Tibial nerve (tissue), 4 donors: Measurements from ENCODE around the gene LAT. TPM values are rescaled to one million over a fixed set of nuclear protein-coding genes. Genes with fewer than 3 reads are reported as not detected.

Source experiments
- DNase-seq, 2 donors: peaks; one replicate each; pipeline ENCODE4 v3.0.0-alpha.2; 2019; ENCODE audit warnings: low spot score in 2 of 2
- H3K27ac ChIP-seq, 4 donors: fragments of 200-600 bp; sonication (generic) in 3 of 4; one replicate each; pipeline ENCODE4 v1.5.1; 2017 to 2019; ENCODE audit warnings: mild to moderate bottlenecking in 1 of 4
- H3K27me3 ChIP-seq, 2 donors: fragments of 200-600 bp; sonication (generic) in 1 of 2; one replicate each; pipeline versions ENCODE4 v1.5.1 to v1.6.0; 2017 to 2019
- H3K36me3 ChIP-seq, 3 donors: fragments of 200-600 bp; sonication (generic); one replicate each; pipeline ENCODE4 v1.5.1; 2018 to 2019
- H3K4me1 ChIP-seq, 4 donors: fragments of 200-600 bp; sonication (generic) in 3 of 4; one replicate each; pipeline ENCODE4 v1.5.1; 2017 to 2019
- H3K4me3 ChIP-seq, 4 donors: fragments of 200-600 bp; sonication (generic) in 3 of 4; one replicate each; pipeline ENCODE4 v1.5.1; 2017 to 2019; ENCODE audit warnings: mild to moderate bottlenecking in 1 of 4, moderate library complexity in 1 of 4
- H3K9me3 ChIP-seq, 4 donors: fragments of 200-600 bp; sonication (generic) in 3 of 4; one replicate each; pipeline ENCODE4 v1.5.1; 2017 to 2019
- EP300 ChIP-seq, 2 donors: sonication (generic); formaldehyde crosslinking; IDR thresholded peaks; one replicate each; pipeline ENCODE4 v1.6.1; 2017; ENCODE audit warnings: antibody characterized with exemption in 2 of 2, mild to moderate bottlenecking in 1 of 2
- POLR2A ChIP-seq, 2 donors: fragments of 450-650 bp; IDR thresholded peaks; one replicate each; pipeline ENCODE4 v1.6.1; 2017; ENCODE audit warnings: antibody characterized with exemption in 2 of 2, mild to moderate bottlenecking in 2 of 2, moderate library complexity in 2 of 2
- WGBS, 2 donors: methylation state at CpG; one replicate each; pipeline ENCODE4 v1.1.5; 2018; 5-methylcytosine and 5-hydroxymethylcytosine counted together
- total RNA-seq, 4 donors: library from RNA; depleted of rRNA; stranded (reverse); fragments of >200 nt; gene quantifications; one replicate each; pipeline ENCODE4 v1.1.0, GENCODE V29; 2016
- TF ChIP-seq, protein P1 (sequence below), 5 experiments: fragments of 200-600 bp in 3 of 5; fragments of 450-650 bp in 2 of 5; sonication (generic) in 3 of 5; IDR thresholded peaks; one replicate each; pipeline ENCODE4 v1.5.1; 2016 to 2019; ENCODE audit warnings: antibody characterized with exemption in 5 of 5, mild to moderate bottlenecking in 3 of 5, moderate library complexity in 2 of 5

The LAT gene
- total RNA-seq, 4 donors from 2014 or later: 9.4 to 15.3 (median 12.4) TPM

DNA sequence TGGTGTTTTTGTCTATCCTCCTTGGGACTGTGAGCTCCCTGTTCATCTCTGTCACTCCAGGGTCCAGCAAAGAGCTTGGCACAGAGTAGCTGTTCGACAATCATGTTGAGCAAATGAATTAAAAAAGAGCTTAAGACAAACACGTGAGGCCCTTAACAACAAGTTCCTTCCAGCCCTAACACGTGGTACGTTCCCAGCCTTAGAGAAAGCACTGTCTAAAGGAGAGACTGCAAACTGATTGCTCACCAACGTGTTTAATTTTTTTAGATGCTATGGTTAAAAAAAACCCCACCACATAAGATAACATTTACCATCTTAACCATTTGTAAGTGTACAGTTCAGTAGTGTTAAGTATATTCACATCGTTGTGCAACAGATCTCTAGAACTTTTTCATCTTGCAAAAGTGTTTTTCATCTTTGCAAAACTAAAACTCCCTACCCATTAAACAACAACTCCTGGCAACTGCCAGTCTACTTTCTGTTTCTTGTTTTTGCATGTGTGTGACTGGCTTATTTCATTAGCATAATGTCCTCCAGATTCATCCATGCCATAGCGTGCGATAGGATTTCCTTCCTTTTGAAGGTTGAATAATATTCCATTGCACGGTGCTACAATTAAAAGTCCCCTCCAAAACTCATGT lies 28.2 kb downstream of the LAT start:
- no peak for DNase-seq
- H3K27me3 ChIP-seq: no peaks in the 10 kb centered on the region
- H3K27ac ChIP-seq: no peak overlapping the region
- no peaks in the 10 kb centered on the region for H3K9me3 ChIP-seq
- H3K4me1 ChIP-seq: no peaks in the 10 kb centered on the region
- TF ChIP-seq, protein P1, sequence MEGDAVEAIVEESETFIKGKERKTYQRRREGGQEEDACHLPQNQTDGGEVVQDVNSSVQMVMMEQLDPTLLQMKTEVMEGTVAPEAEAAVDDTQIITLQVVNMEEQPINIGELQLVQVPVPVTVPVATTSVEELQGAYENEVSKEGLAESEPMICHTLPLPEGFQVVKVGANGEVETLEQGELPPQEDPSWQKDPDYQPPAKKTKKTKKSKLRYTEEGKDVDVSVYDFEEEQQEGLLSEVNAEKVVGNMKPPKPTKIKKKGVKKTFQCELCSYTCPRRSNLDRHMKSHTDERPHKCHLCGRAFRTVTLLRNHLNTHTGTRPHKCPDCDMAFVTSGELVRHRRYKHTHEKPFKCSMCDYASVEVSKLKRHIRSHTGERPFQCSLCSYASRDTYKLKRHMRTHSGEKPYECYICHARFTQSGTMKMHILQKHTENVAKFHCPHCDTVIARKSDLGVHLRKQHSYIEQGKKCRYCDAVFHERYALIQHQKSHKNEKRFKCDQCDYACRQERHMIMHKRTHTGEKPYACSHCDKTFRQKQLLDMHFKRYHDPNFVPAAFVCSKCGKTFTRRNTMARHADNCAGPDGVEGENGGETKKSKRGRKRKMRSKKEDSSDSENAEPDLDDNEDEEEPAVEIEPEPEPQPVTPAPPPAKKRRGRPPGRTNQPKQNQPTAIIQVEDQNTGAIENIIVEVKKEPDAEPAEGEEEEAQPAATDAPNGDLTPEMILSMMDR (IDR thresholded peaks at IDR 0.05): no peak
- TF ChIP-seq EP300 (IDR thresholded peaks at IDR 0.05) (no peak), POLR2A (IDR thresholded peaks at IDR 0.05) (no peak)
- H3K4me3 ChIP-seq: no peak overlapping the region
- no peaks in the 10 kb centered on the region for H3K36me3 ChIP-seq
- WGBS, 2 donors: 64 to 71% methylated on average over 9 of the region's 9 CpGs

DNA sequence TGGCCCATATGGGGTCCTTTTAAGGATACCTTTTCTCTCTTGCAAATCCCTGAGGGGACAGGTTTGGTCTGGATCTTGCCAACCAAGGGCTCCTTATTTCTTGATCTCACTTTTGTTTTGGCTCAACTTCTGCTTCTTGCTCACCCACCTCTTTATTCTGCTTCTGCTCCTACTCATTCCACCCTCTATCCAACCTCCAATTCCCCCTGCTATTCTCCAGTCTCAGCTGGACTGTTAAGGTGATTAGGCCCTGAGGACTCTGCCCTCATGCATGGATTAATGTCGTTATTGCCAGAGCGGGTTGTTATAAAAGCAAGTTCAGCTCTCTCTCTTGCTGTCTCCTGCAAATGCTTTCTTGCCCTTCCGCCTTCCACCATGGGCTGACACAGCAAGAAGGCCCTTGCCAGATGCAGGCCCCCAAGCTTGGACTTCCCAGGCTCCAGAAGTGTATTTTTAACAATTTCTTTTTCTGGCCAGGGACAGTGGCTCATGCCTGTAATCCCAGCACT lies 29.8 kb downstream of the LAT start:
- TF ChIP-seq, protein P1 (IDR thresholded peaks at IDR 0.05): no peak
- TF ChIP-seq POLR2A (IDR thresholded peaks at IDR 0.05) (no peak), EP300 (IDR thresholded peaks at IDR 0.05) (no peak)
- no peak for DNase-seq
- Histone ChIP-seq H3K9me3 (no peaks in the 10 kb centered on the region), H3K36me3 (no peaks in the 10 kb centered on the region), H3K27ac (no peak overlapping the region), H3K4me1 (no peaks in the 10 kb centered on the region), H3K4me3 (no peak overlapping the region), H3K27me3 (no peaks in the 10 kb centered on the region)
- WGBS, 2 donors: 74 to 76% methylated on average over 3 of the region's 3 CpGs

DNA sequence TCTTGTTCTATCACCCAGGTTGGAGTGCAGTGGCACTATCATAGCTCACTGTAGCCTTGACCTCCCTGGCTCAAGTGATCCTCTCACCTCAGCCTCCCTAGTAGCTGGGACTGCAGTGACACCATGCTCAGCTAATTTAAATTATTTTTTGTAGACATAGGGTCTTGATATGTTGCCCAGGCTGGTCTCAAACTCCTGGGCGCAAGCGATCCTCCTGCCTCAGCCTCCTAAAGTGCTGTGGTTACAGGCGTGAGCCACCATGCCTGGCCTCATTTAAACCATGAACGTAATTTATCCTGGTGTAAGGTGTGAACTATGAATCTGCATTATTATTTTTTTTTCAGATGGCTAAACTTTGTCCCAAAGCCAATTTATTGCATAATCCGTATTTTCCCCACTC lies 37.3 kb downstream of the LAT start:
- TF ChIP-seq POLR2A (IDR thresholded peaks at IDR 0.05) (no peak), EP300 (IDR thresholded peaks at IDR 0.05) (no peak)
- TF ChIP-seq, protein P1 (IDR thresholded peaks at IDR 0.05): no peak
- H3K27ac ChIP-seq: no peak overlapping the region
- no peaks in the 10 kb centered on the region for H3K4me1 ChIP-seq
- no peaks in the 10 kb centered on the region for H3K36me3 ChIP-seq
- H3K4me3 ChIP-seq: no peak overlapping the region
- no peaks in the 10 kb centered on the region for H3K9me3 ChIP-seq
- H3K27me3 ChIP-seq: peaks cover 0 to 22% of the 10 kb centered on the region in 2 donors
- 84 to 87% methylated on average over 5 of the region's 5 CpGs for WGBS, 2 donors
- no peak for DNase-seq

DNA sequence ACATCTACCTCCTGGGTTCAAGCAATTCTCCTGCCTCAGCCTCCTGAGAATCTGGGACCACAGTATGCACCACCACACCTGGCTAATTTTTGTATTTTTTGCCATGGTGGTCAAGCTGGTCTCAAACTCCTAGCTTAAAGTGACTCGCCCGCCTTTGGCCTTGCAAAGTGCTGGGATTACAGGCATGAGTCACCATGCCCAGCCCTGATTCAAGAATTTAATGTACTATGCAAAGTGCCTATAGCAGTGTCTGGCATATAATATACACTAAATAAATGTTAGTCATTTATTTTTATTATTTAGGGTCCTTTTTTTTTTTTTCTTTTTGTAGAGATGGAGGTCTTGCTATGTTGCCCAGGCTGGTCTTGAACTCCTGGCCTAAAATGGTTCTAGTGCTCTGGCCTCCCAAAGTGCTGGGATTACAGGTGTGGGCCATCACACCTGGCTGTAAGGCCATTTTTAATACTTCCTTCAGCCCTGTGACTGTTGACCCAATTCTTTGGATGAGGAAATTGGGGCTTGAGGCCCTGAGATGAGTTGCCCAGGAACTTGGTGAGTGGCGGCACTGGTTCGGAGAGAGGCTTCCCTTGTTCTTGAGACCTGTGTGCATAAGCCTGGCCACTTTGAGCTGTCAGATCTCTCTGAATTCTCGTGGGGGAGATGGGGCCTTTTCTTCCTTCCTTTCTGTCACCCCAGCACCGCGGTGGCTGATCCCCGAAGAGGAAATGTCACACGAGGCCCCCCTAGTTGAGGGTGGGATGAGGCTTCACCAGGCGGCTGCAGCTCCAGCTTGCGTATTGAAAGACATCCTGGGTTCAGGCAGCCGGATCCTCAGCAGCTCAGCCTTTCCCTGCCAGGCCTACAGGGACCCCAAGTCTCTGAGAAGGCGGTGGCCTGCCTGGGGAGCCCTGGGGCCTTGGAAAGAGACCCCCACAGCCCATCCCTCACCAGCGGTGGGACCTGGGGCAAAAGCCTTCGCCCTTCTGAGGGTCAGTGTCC lies 38.7 kb downstream of the LAT start:
- TF ChIP-seq EP300 (IDR thresholded peaks at IDR 0.05) (no peak), POLR2A (IDR thresholded peaks at IDR 0.05) (no peak)
- TF ChIP-seq, protein P1 (IDR thresholded peaks at IDR 0.05): no peak
- Histone ChIP-seq H3K27ac (no peak overlapping the region), H3K9me3 (no peaks in the 10 kb centered on the region), H3K36me3 (no peaks in the 10 kb centered on the region), H3K27me3 (peaks cover 0 to 22% of the 10 kb centered on the region in 2 donors), H3K4me3 (no peak overlapping the region), H3K4me1 (no peaks in the 10 kb centered on the region)
- WGBS, 2 donors: 68 to 77% methylated on average over 14 to 15 of the region's 15 CpGs
- no peak for DNase-seq

DNA sequence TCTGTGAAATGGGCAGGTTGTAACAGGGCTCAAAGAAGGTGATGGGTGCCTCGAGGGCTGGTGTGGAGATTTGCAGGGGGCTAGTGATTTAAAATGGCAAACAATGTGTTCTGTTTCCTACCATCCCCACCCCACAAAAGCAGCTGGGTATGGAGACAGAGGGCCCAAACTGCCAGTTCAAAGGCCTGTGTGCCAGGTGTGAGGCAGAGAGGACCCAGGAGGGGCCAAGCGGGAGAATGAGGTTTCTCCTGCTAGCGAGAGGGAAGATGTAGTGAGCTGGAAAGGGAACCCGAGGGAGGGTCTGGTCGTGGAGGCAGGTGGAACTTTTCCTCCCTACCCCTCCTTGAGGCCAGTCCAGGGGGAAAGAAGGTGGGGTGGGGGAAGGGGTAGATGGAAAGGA lies 39.4 kb downstream of the LAT start:
- no peak overlapping the region for H3K4me3 ChIP-seq
- no peak for DNase-seq
- H3K36me3 ChIP-seq: no peaks in the 10 kb centered on the region
- no peaks in the 10 kb centered on the region for H3K9me3 ChIP-seq
- TF ChIP-seq, protein P1 (IDR thresholded peaks at IDR 0.05): no peak
- no peak for TF ChIP-seq EP300 (IDR thresholded peaks at IDR 0.05)
- no peak for TF ChIP-seq POLR2A (IDR thresholded peaks at IDR 0.05)
- H3K27ac ChIP-seq: no peak overlapping the region
- peaks cover 0 to 22% of the 10 kb centered on the region in 2 donors for H3K27me3 ChIP-seq
- 58 to 66% methylated on average over 5 of the region's 5 CpGs for WGBS, 2 donors
- peaks cover 0 to 3% (median 0%) of the 10 kb centered on the region in 4 donors for H3K4me1 ChIP-seq
